GM23248 (cell line): ENCODE results near the gene TBCCD1. TPM values are rescaled to one million over a fixed set of nuclear protein-coding genes. Genes with fewer than 3 reads are reported as not detected.

Experiments used
- DNase-seq: peaks from one replicate; pipeline ENCODE4 v3.0.0-alpha.2; 2015
- H2AFZ ChIP-seq: fragments of 200-600 bp; sonication (generic); 2 replicates; pipeline ENCODE4 v1.6.1; 2016; ENCODE audit warnings: antibody characterized with exemption
- H3F3A ChIP-seq: fragments of 200-600 bp; sonication (generic); 2 replicates; pipeline ENCODE4 v1.6.1; 2016; ENCODE audit warnings: mild to moderate bottlenecking, antibody characterized with exemption, mixed run types; ENCODE audit not compliant: insufficient read depth
- H3K27ac ChIP-seq: fragments of 200-600 bp; sonication (generic); 2 replicates; pipeline ENCODE4 v1.5.1; 2016; ENCODE audit warnings: mild to moderate bottlenecking
- H3K27me3 ChIP-seq: fragments of 200-600 bp; sonication (generic); replicated peaks from 2 replicates; pipeline ENCODE4 v1.6.1; 2016; ENCODE audit warnings: mild to moderate bottlenecking; ENCODE audit not compliant: insufficient read depth
- H3K36me3 ChIP-seq: fragments of 200-600 bp; sonication (generic); 2 replicates; pipeline ENCODE4 v1.6.1; 2016; ENCODE audit warnings: low read depth, mild to moderate bottlenecking
- H3K4me1 ChIP-seq: fragments of 200-600 bp; sonication (generic); 2 replicates; pipeline ENCODE4 v1.6.1; 2016; ENCODE audit warnings: mild to moderate bottlenecking; ENCODE audit not compliant: insufficient read depth
- H3K4me2 ChIP-seq: fragments of 200-600 bp; sonication (generic); one replicate; pipeline ENCODE4 v1.6.1; 2016; ENCODE audit warnings: mild to moderate bottlenecking; ENCODE audit not compliant: unreplicated experiment
- H3K4me3 ChIP-seq: fragments of 200-600 bp; sonication (generic); 2 replicates; pipeline ENCODE4 v1.5.1; 2016; ENCODE audit warnings: mild to moderate bottlenecking
- H3K79me2 ChIP-seq: fragments of 200-600 bp; sonication (generic); 2 replicates; pipeline ENCODE4 v1.6.1; 2016; ENCODE audit warnings: mild to moderate bottlenecking; ENCODE audit not compliant: insufficient read depth
- H3K9ac ChIP-seq: fragments of 200-600 bp; sonication (generic); 2 replicates; pipeline ENCODE4 v1.6.1; 2016; ENCODE audit warnings: mild to moderate bottlenecking
- H3K9me2 ChIP-seq: fragments of 200-600 bp; sonication (generic); 2 replicates; pipeline ENCODE4 v1.6.1; 2016; ENCODE audit warnings: mixed run types, mild to moderate bottlenecking, moderate library complexity; ENCODE audit not compliant: insufficient read depth
- H3K9me3 ChIP-seq: fragments of 200-600 bp; sonication (generic); one replicate; pipeline ENCODE4 v1.6.1; 2017; ENCODE audit warnings: low read depth
- H4K20me1 ChIP-seq: fragments of 200-600 bp; sonication (generic); 2 replicates; pipeline ENCODE4 v1.6.0; 2016; ENCODE audit not compliant: insufficient read depth
- EZH2 ChIP-seq: fragments of 200-600 bp; sonication (generic); IDR thresholded peaks from 2 replicates; pipeline ENCODE4 v1.6.1; 2018; ENCODE audit warnings: antibody characterized with exemption, mild to moderate bottlenecking; ENCODE audit not compliant: insufficient read depth, poor library complexity, severe bottlenecking
- EZH2phosphoT487 ChIP-seq: fragments of 200-600 bp; sonication (generic); IDR thresholded peaks from 2 replicates; pipeline ENCODE4 v1.6.1; 2018; ENCODE audit warnings: antibody characterized with exemption, moderate library complexity, mild to moderate bottlenecking, low read depth; ENCODE audit not compliant: insufficient read depth
- WGBS, 2 experiments: methylation state at CpG; one replicate each; pipeline ENCODE4 v1.1.6; 2015 to 2017; ENCODE audit warnings: low lambda C conversion rate in 2 of 2, low coverage in 1 of 2; ENCODE audit errors: missing lambda C conversion rate in 2 of 2; 5-methylcytosine and 5-hydroxymethylcytosine counted together
- in situ Hi-C: fragments of 300-500 bp; cut with MboI; formaldehyde crosslinking; loops from 2 replicates; pipeline ENCODE4 v1.15.0; 2020
- polyA plus RNA-seq: library from polyadenylated mRNA; unstranded; fragments of >200 nt; fragmentation: Nextera tagmentation; extraction: Ambion mirVana; gene quantifications from 2 replicates; pipeline ENCODE4 v1.2.1, GENCODE V29; 2016
- total RNA-seq: library from RNA; depleted of rRNA; stranded (reverse); fragments of >200 nt; shearing (Covaris generic); gene quantifications from 2 replicates; pipeline ENCODE4 v1.2.3, GENCODE V29; 2014

The TBCCD1 gene
- total and polyA plus RNA-seq, 2 experiments from 2014 or later = 14.6 to 15.6 TPM

GRCh38 chr3:186524616-186525015, 42.5 kb downstream of the TBCCD1 start:
- Histone ChIP-seq H3K9me3 (no peaks in the 10 kb centered on the region), H3K4me3 (no peak overlapping the region), H3K4me2 (no peak overlapping the region), H3K27me3 (peaks cover 55% of the 10 kb centered on the region), H4K20me1 (no peaks in the 10 kb centered on the region), H3K27ac (no peak overlapping the region), H3K4me1 (no peaks in the 10 kb centered on the region), H3K79me2 (no peaks in the 10 kb centered on the region), H3F3A (no peaks in the 10 kb centered on the region), H2AFZ (no peak overlapping the region), H3K9ac (no peak overlapping the region), H3K36me3 (no peaks in the 10 kb centered on the region), H3K9me2 (no peaks in the 10 kb centered on the region)
- in situ Hi-C loops = no loop called here
- no peak for DNase-seq
- WGBS, 2 experiments = 82 to 89% methylated on average over 6 of the region's 6 CpGs
- TF ChIP-seq EZH2phosphoT487 (no peak), EZH2 (no peak)

- H4K20me1 ChIP-seq = no peaks in the 10 kb centered on the region
- H3F3A ChIP-seq = no peaks in the 10 kb centered on the region
- H3K27ac ChIP-seq = no peak overlapping the region
- H3K4me3 ChIP-seq = no peak overlapping the region
- H3K79me2 ChIP-seq = no peaks in the 10 kb centered on the region
- H3K9me3 ChIP-seq = no peaks in the 10 kb centered on the region
- TF ChIP-seq EZH2 (no peak), EZH2phosphoT487 (no peak)
- no peak overlapping the region for H3K9ac ChIP-seq
- H3K27me3 ChIP-seq = peaks cover 63% of the 10 kb centered on the region
- no peaks in the 10 kb centered on the region for H3K36me3 ChIP-seq
- in situ Hi-C loops = no loop called here
- H2AFZ ChIP-seq = no peak overlapping the region
- H3K9me2 ChIP-seq = no peaks in the 10 kb centered on the region
- 0% methylated on average over 2 of the region's 2 CpGs for WGBS, 2 experiments
- DNase-seq = no peak
- no peaks in the 10 kb centered on the region for H3K4me1 ChIP-seq
- H3K4me2 ChIP-seq = no peak overlapping the region
Measured at GRCh38 chr3:186523434-186523833, 43.7 kb downstream of the TBCCD1 start.

- H3K4me1 ChIP-seq = no peaks in the 10 kb centered on the region
- no peaks in the 10 kb centered on the region for H3K9me3 ChIP-seq
- no peaks in the 10 kb centered on the region for H3F3A ChIP-seq
- H3K27ac ChIP-seq = no peak overlapping the region
- H3K27me3 ChIP-seq = peaks cover 63% of the 10 kb centered on the region
- in situ Hi-C loops = no loop called here
- H4K20me1 ChIP-seq = no peaks in the 10 kb centered on the region
- H3K9me2 ChIP-seq = no peaks in the 10 kb centered on the region
- H3K4me2 ChIP-seq = no peak overlapping the region
- WGBS, 2 experiments = 66 to 71% methylated on average over 6 of the region's 6 CpGs
- no peak overlapping the region for H3K9ac ChIP-seq
- no peaks in the 10 kb centered on the region for H3K79me2 ChIP-seq
- H3K36me3 ChIP-seq = no peaks in the 10 kb centered on the region
- no peak for TF ChIP-seq EZH2phosphoT487
- no peak for TF ChIP-seq EZH2
- H3K4me3 ChIP-seq = no peak overlapping the region
- H2AFZ ChIP-seq = no peak overlapping the region
- DNase-seq = no peak
Measured at GRCh38 chr3:186523022-186523421, 44.1 kb downstream of the TBCCD1 start.

- Histone ChIP-seq H3K4me1 (no peaks in the 10 kb centered on the region), H3F3A (no peaks in the 10 kb centered on the region), H3K27me3 (peaks cover 54% of the 10 kb centered on the region), H3K9me3 (no peaks in the 10 kb centered on the region), H3K4me3 (no peak overlapping the region), H3K27ac (no peak overlapping the region), H4K20me1 (no peaks in the 10 kb centered on the region), H3K9me2 (no peaks in the 10 kb centered on the region), H3K36me3 (no peaks in the 10 kb centered on the region), H3K4me2 (no peak overlapping the region), H2AFZ (no peak overlapping the region), H3K79me2 (no peaks in the 10 kb centered on the region), H3K9ac (no peak overlapping the region)
- in situ Hi-C loops = no loop called here
- DNase-seq = no peak
- no peak for TF ChIP-seq EZH2phosphoT487
- TF ChIP-seq EZH2 = no peak
- 44 to 45% methylated on average over 10 of the region's 10 CpGs for WGBS, 2 experiments
Measured at GRCh38 chr3:186520957-186521842, 45.9 kb downstream of the TBCCD1 start.
